OCI-LY3 (cell line): ENCODE data around the gene RNF40.

Source experiments
- H2AFZ ChIP-seq: fragments of 200-600, 300-600 bp; shearing (Covaris generic); 2 replicates; pipeline ENCODE4 v1.6.0; 2014; ENCODE audit warnings: antibody characterized with exemption, low read depth, low read length
- H3K27ac ChIP-seq: fragments of 200-600, 300-600 bp; sonication (generic); 2 replicates; pipeline ENCODE4 v1.5.1; 2014; ENCODE audit warnings: mild to moderate bottlenecking, low read length, moderate library complexity, mixed read lengths
- H3K27me3 ChIP-seq: fragments of 200-600, 300-600 bp; sonication (generic); 2 replicates; pipeline ENCODE4 v1.6.1; 2014; ENCODE audit warnings: low read depth, low read length, mixed read lengths
- H3K36me3 ChIP-seq: fragments of 200-600, 300-600 bp; sonication (generic); replicated peaks from 2 replicates; pipeline ENCODE3; 2014; ENCODE audit warnings: low read depth, low read length, mixed read lengths
- H3K4me1 ChIP-seq: fragments of 300-600, 200-600 bp; sonication (generic); 2 replicates; pipeline ENCODE4 v1.6.1; 2014; ENCODE audit warnings: low read length, mixed read lengths
- H3K4me2 ChIP-seq: fragments of 200-600, 300-600 bp; sonication (generic); 2 replicates; pipeline ENCODE4 v1.6.1; 2014; ENCODE audit warnings: low read length, mixed read lengths
- H3K4me3 ChIP-seq: fragments of 300-600, 200-600 bp; sonication (generic); 2 replicates; pipeline ENCODE4 v1.5.1; 2014; ENCODE audit warnings: antibody characterized with exemption, mild to moderate bottlenecking, low read length, moderate library complexity
- H3K79me2 ChIP-seq: fragments of 300-600, 200-600 bp; shearing (Covaris generic); 2 replicates; pipeline ENCODE4 v1.6.1; 2014; ENCODE audit warnings: mild to moderate bottlenecking, low read length, mixed read lengths
- H3K9ac ChIP-seq: fragments of 300-600, 200-600 bp; shearing (Covaris generic); 2 replicates; pipeline ENCODE4 v1.6.0; 2014; ENCODE audit warnings: mild to moderate bottlenecking, low read length, moderate library complexity
- H3K9me3 ChIP-seq: fragments of 200-600, 300-600 bp; shearing (Covaris generic); 2 replicates; pipeline ENCODE4 v1.6.1; 2014; ENCODE audit warnings: low read length, mixed read lengths; ENCODE audit not compliant: insufficient read depth
- H4K20me1 ChIP-seq: fragments of 200-600, 300-600 bp; sonication (generic); 2 replicates; pipeline ENCODE4 v1.6.1; 2016; ENCODE audit warnings: low read length, mixed read lengths; ENCODE audit not compliant: insufficient read depth
- EZH2phosphoT487 ChIP-seq: fragments of 200-600 bp; shearing (Covaris generic); IDR thresholded peaks from 2 replicates; pipeline ENCODE4 v1.6.1; 2018; ENCODE audit warnings: antibody characterized with exemption, mixed run types, low read depth
- TF ChIP-seq, protein P1 (sequence below): fragments of 200-600, 300-600 bp; sonication (generic); IDR thresholded peaks from 2 replicates; pipeline ENCODE4 v1.5.1; 2014; ENCODE audit warnings: antibody characterized with exemption, low read length, low read depth

RNF40 gene

DNA sequence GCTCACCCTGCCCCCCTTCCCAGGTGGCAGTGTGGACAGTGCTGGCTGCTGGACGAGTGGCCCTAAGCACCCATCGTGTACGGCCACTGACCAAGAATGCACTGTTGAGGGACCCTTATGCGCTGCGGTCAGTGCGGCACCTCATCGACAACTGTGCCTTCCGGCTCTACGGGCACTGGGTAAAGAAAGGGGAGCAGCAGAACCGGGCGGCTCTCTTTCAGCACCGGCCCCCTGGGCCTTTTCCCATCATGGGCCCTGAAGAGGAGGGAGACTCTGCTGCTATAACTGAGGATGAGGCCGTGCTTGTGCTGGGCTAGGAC, 5.4 kb upstream of the RNF40 start:
- Histone ChIP-seq H3K36me3 (peaks cover 8% of the 10 kb centered on the region), H3K4me1 (peaks cover 7% of the 10 kb centered on the region; the same call in 1 of the 2 replicates), H2AFZ (no peak overlapping the region)

DNA sequence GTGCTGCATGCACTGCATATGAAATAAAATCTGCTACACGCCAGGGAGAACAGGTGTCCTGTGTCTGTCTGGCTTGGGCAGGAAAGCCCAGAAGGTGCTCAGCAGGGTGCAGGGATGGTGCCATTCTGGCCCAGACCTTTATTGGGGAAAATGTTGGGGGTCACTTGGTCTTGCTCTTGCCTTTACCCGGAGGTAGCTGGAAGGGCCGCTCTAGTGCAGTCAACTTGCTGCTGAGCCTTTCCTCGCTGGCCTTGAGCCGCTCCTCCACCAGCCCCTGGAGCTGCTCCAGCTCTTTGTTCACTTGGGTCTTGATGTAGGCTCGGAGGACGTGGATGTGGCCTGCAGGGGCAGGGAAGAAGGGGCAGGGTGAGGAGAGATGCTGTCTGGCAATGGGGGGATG, 4.8 kb upstream of the RNF40 start:
- H3K9me3 ChIP-seq: no peaks in the 10 kb centered on the region
- no peak overlapping the region for H3K9ac ChIP-seq
- H3K27me3 ChIP-seq: no peaks in the 10 kb centered on the region
- H3K36me3 ChIP-seq: peaks cover 8% of the 10 kb centered on the region
- peaks cover 2% of the 10 kb centered on the region for H3K79me2 ChIP-seq
- H4K20me1 ChIP-seq: no peaks in the 10 kb centered on the region
- H3K27ac ChIP-seq: no peak overlapping the region
- peaks cover 7% of the 10 kb centered on the region; the same call in 1 of the 2 replicates for H3K4me1 ChIP-seq
- TF ChIP-seq EZH2phosphoT487: no peak
- TF ChIP-seq, protein P1, sequence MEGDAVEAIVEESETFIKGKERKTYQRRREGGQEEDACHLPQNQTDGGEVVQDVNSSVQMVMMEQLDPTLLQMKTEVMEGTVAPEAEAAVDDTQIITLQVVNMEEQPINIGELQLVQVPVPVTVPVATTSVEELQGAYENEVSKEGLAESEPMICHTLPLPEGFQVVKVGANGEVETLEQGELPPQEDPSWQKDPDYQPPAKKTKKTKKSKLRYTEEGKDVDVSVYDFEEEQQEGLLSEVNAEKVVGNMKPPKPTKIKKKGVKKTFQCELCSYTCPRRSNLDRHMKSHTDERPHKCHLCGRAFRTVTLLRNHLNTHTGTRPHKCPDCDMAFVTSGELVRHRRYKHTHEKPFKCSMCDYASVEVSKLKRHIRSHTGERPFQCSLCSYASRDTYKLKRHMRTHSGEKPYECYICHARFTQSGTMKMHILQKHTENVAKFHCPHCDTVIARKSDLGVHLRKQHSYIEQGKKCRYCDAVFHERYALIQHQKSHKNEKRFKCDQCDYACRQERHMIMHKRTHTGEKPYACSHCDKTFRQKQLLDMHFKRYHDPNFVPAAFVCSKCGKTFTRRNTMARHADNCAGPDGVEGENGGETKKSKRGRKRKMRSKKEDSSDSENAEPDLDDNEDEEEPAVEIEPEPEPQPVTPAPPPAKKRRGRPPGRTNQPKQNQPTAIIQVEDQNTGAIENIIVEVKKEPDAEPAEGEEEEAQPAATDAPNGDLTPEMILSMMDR: no peak
- H3K4me2 ChIP-seq: no peak overlapping the region
- H2AFZ ChIP-seq: no peak overlapping the region
- H3K4me3 ChIP-seq: no peak overlapping the region

More for the DNA sequence above, 5.4 kb upstream of the RNF40 start:
- Histone ChIP-seq H3K27me3 (no peaks in the 10 kb centered on the region), H4K20me1 (no peaks in the 10 kb centered on the region), H3K4me3 (no peak overlapping the region), H3K4me2 (no peak overlapping the region), H3K9ac (no peak overlapping the region), H3K27ac (no peak overlapping the region), H3K9me3 (no peaks in the 10 kb centered on the region), H3K79me2 (no peaks in the 10 kb centered on the region)
- TF ChIP-seq EZH2phosphoT487: no peak
- TF ChIP-seq, protein P1: no peak

DNA sequence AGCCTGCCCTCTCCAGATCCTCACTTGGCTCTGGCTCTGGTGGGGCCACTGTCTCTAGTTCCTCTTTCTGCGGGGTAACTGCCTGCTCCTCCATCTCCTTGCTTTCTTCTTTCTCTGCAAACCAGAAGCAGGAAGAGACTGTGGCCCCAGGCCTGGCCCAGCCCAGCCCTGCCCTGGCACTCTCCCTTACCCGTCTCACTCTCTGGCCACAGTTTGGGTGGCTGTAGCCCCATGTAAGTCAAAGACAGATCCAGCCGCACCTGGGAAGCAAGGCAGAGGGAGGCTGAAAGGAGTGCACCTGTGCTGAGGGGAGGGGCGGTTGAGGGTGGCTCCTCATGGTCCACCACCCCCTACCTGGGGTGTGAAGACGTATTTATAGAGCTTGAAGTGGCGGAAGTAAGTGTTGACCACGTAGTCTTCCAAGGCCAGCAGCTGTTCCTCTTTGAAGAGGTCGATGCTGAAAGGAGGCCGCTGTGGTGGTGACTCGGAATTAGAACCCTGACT, 3.1 kb upstream of the RNF40 start:
- Histone ChIP-seq H3K4me2 (no peak overlapping the region), H3K9me3 (no peaks in the 10 kb centered on the region), H3K79me2 (peaks cover 19% of the 10 kb centered on the region), H3K9ac (no peak overlapping the region), H2AFZ (no peak overlapping the region), H3K27ac (no peak overlapping the region), H3K4me3 (no peak overlapping the region), H3K27me3 (no peaks in the 10 kb centered on the region), H3K36me3 (peaks cover 16% of the 10 kb centered on the region), H4K20me1 (no peaks in the 10 kb centered on the region), H3K4me1 (peaks cover 17% of the 10 kb centered on the region)
- TF ChIP-seq EZH2phosphoT487: no peak
- TF ChIP-seq, protein P1: no peak

DNA sequence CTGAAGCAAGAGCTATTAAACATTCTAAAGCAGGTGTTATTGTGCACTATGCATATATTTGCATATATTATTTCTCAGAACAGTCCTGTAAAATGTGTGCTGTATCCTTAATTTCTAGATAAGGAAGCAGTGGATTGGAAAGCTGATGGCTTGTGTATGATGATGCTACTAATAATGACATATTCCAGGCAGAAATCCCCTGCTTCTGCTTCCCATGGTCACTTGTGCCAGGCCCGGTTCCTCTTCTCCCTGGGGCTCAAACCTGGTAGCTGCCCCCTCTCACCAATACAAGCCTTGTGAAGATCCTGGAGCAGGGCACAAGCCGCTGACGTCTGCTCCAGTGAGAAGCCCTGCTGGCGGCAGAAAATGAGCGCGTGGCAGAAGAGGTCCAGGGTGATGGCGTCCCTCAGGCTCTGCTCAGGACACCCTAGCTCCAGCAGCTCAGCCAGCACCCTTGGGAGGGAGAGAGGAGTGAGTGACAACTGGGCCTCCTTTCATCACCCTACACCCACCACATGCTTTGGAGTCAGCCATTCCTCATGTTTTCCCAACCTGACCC, 2.0 kb upstream of the RNF40 start:
- H3K4me1 ChIP-seq: peaks cover 17% of the 10 kb centered on the region
- H3K4me2 ChIP-seq: no peak overlapping the region
- no peaks in the 10 kb centered on the region for H3K27me3 ChIP-seq
- H3K79me2 ChIP-seq: peaks cover 20% of the 10 kb centered on the region
- H3K9me3 ChIP-seq: no peaks in the 10 kb centered on the region
- no peak overlapping the region for H3K4me3 ChIP-seq
- H3K9ac ChIP-seq: no peak overlapping the region
- H3K36me3 ChIP-seq: peaks cover 21% of the 10 kb centered on the region
- TF ChIP-seq, protein P1: no peak
- no peak for TF ChIP-seq EZH2phosphoT487
- H3K27ac ChIP-seq: no peak overlapping the region
- H4K20me1 ChIP-seq: no peaks in the 10 kb centered on the region
- no peak overlapping the region for H2AFZ ChIP-seq
